CD14-positive monocyte (primary cell): ENCODE data around the gene GRM4. TPM values are rescaled to one million over a fixed set of nuclear protein-coding genes. Genes with fewer than 3 reads are reported as not detected.
A peak's percentile ranks its signal among the peaks of the same experiment; 100 is the strongest.

Experiments
- DNase-seq, 3 donors: peaks; one replicate each; pipeline ENCODE4 v3.0.0-alpha.2; 2011 to 2022
- H2AFZ ChIP-seq: 2 replicates; pipeline ENCODE4 v1.6.0; 2012; ENCODE audit warnings: mild to moderate bottlenecking, low read depth, low read length, inconsistent platforms; ENCODE audit not compliant: insufficient read depth, poor library complexity, severe bottlenecking
- H3K27ac ChIP-seq, 2 donors: 1 replicate in 1 of 2; 2 replicates in 1 of 2; pipeline ENCODE4 v1.5.1; 2012 to 2013; ENCODE audit warnings: low read length in 2 of 2, control low read depth in 1 of 2, inconsistent platforms in 1 of 2, low read depth in 1 of 2, mild to moderate bottlenecking in 1 of 2
- H3K27me3 ChIP-seq, 2 donors: one replicate each; pipeline versions ENCODE4 v1.6.0 to v1.6.1; 2011 to 2013; ENCODE audit warnings: low read length in 2 of 2; ENCODE audit not compliant: control insufficient read depth in 2 of 2, insufficient read depth in 2 of 2
- H3K36me3 ChIP-seq, 2 donors: replicated peaks in 1 of 2; 1 replicate in 1 of 2; 2 replicates in 1 of 2; pipeline versions ENCODE4 v1.5.1 to v1.6.1; 2012 to 2013; ENCODE audit warnings: low read length in 2 of 2, control low read depth in 1 of 2, inconsistent platforms in 1 of 2, mild to moderate bottlenecking in 1 of 2; ENCODE audit not compliant: insufficient read depth in 2 of 2, control insufficient read depth in 1 of 2
- H3K4me1 ChIP-seq, 2 donors: 1 replicate in 1 of 2; 2 replicates in 1 of 2; pipeline versions ENCODE4 v1.5.1 to v1.6.1; 2012 to 2013; ENCODE audit warnings: low read length in 2 of 2, control low read depth in 1 of 2, inconsistent platforms in 1 of 2, mild to moderate bottlenecking in 1 of 2, moderate library complexity in 1 of 2; ENCODE audit not compliant: insufficient read depth in 2 of 2, control insufficient read depth in 1 of 2
- H3K4me2 ChIP-seq: replicated peaks from 2 replicates; pipeline ENCODE3; 2012; ENCODE audit warnings: low read length, moderate library complexity, mild to moderate bottlenecking; ENCODE audit not compliant: poor library complexity, severe bottlenecking; ENCODE audit errors: extremely low read depth
- H3K4me3 ChIP-seq, 3 experiments: fragments of 200-600 bp in 1 of 3; sonication (generic) in 1 of 3; replicated peaks in 1 of 3; 1 replicate in 2 of 3; 2 replicates in 1 of 3; pipeline ENCODE4 v1.5.1; 2011 to 2013; ENCODE audit warnings: low read length in 3 of 3, mild to moderate bottlenecking in 3 of 3, control low read depth in 2 of 3, low read depth in 2 of 3, inconsistent platforms in 1 of 3, moderate library complexity in 1 of 3
- H3K79me2 ChIP-seq: 2 replicates; pipeline ENCODE4 v1.6.0; 2012; ENCODE audit warnings: mild to moderate bottlenecking, control low read depth, inconsistent platforms, low read length, moderate library complexity; ENCODE audit not compliant: insufficient read depth
- H3K9ac ChIP-seq: 2 replicates; pipeline ENCODE4 v1.6.0; 2017; ENCODE audit warnings: low read length, mild to moderate bottlenecking; ENCODE audit not compliant: insufficient read depth, poor library complexity, severe bottlenecking
- H3K9me3 ChIP-seq, 2 donors: replicated peaks in 1 of 2; 1 replicate in 1 of 2; 2 replicates in 1 of 2; pipeline versions ENCODE4 v1.5.1 to v1.6.1; 2012 to 2013; ENCODE audit warnings: low read length in 2 of 2, control low read depth in 1 of 2; ENCODE audit not compliant: control insufficient read depth in 1 of 2, insufficient read depth in 1 of 2
- H4K20me1 ChIP-seq: 2 replicates; pipeline ENCODE4 v1.6.0; 2012; ENCODE audit warnings: mild to moderate bottlenecking, low read length, control low read depth, moderate library complexity; ENCODE audit not compliant: insufficient read depth
- H3K27ac Mint-ChIP-seq, 7 donors: one replicate each; pipeline ENCODE4 v1.8.0; 2020; ENCODE audit warnings: mild to moderate bottlenecking in 7 of 7, mixed read lengths in 7 of 7, moderate library complexity in 6 of 7, inconsistent platforms in 2 of 7
- H3K27me3 Mint-ChIP-seq, 3 donors: one replicate each; pipeline ENCODE4 v1.8.0; 2021 to 2022; ENCODE audit warnings: low read depth in 3 of 3, mild to moderate bottlenecking in 3 of 3, mixed read lengths in 3 of 3, moderate library complexity in 3 of 3, inconsistent platforms in 1 of 3
- H3K36me3 Mint-ChIP-seq, 2 donors: one replicate each; pipeline ENCODE4 v1.8.0; 2020; ENCODE audit warnings: mixed read lengths in 2 of 2, inconsistent platforms in 1 of 2, mild to moderate bottlenecking in 1 of 2
- H3K4me1 Mint-ChIP-seq: one replicate; pipeline ENCODE4 v1.8.0; 2020; ENCODE audit warnings: mild to moderate bottlenecking, mixed read lengths
- H3K4me3 Mint-ChIP-seq, 2 donors: one replicate each; pipeline ENCODE4 v1.8.0; 2020; ENCODE audit warnings: mild to moderate bottlenecking in 2 of 2, mixed read lengths in 2 of 2, moderate library complexity in 1 of 2
- H3K9me3 Mint-ChIP-seq, 7 donors: one replicate each; pipeline ENCODE4 v1.8.0; 2020 to 2022; ENCODE audit warnings: mixed read lengths in 7 of 7, mild to moderate bottlenecking in 6 of 7, moderate library complexity in 6 of 7, inconsistent platforms in 2 of 7
- CTCF ChIP-seq: fragments of 200-600 bp; IDR thresholded peaks from one replicate; pipeline ENCODE4 v1.8.0; 2022; ENCODE audit warnings: antibody characterized with exemption, mild to moderate bottlenecking
- WGBS: methylation state at CpG from one replicate; pipeline ENCODE4 v1.1.5; 2013; ENCODE audit warnings: missing lambda C conversion rate; ENCODE audit not compliant: insufficient coverage; 5-methylcytosine and 5-hydroxymethylcytosine counted together
- intact Hi-C, 2 donors: fragments of 100-400 bp; cut with micrococcal nuclease; formaldehyde crosslinking; loops; one replicate each; pipeline versions ENCODE4 v1.15.0 to v1.15.1; 2023
- polyA plus RNA-seq, 3 donors: library from polyadenylated mRNA; depleted of rRNA in 1 of 3; unstranded in 2 of 3; stranded (reverse) in 1 of 3; fragments of 300-500 nt in 2 of 3; fragments of >200 nt in 1 of 3; fragmentation: Illumina TruSeq in 2 of 3; gene quantifications; 1 replicate in 2 of 3; 2 replicates in 1 of 3; pipeline ENCODE4 v1.2.3, GENCODE V29; 2012 to 2021

Gene GRM4
- polyA plus RNA-seq, 3 donors, result not detected

- Mint-ChIP-seq H3K9me3 (peaks cover 0 to 5% (median 2%) of the 10 kb centered on the region in 7 donors), H3K4me3 (no peak overlapping the region), H3K27ac (no peak overlapping the region), H3K4me1 (peaks cover 11% of the 10 kb centered on the region), H3K36me3 (no peaks in the 10 kb centered on the region), H3K27me3 (peaks cover 6 to 15% (median 11%) of the 10 kb centered on the region in 3 donors)
- peaks cover 0 to 2% of the 10 kb centered on the region in 2 donors for H3K27me3 ChIP-seq
- H3K4me2 ChIP-seq, result no peak overlapping the region
- no peak overlapping the region for H3K4me3 ChIP-seq
- no peak for TF ChIP-seq CTCF
- intact Hi-C loops, result no loop called here
- no peak overlapping the region for H2AFZ ChIP-seq
- WGBS, result 84% methylated on average over 9 of the region's 11 CpGs
- no peaks in the 10 kb centered on the region for H3K79me2 ChIP-seq
- H3K4me1 ChIP-seq, result peaks cover 0 to 10% of the 10 kb centered on the region in 2 donors
- DNase-seq, result no peak
- no peaks in the 10 kb centered on the region for H3K36me3 ChIP-seq
- no peak overlapping the region for H3K9ac ChIP-seq
- H3K27ac ChIP-seq, result no peak overlapping the region
- H3K9me3 ChIP-seq, result no peaks in the 10 kb centered on the region
- H4K20me1 ChIP-seq, result no peaks in the 10 kb centered on the region
Measured at GRCh38 chr6:33993091-33993490, 152.8 kb downstream of the GRM4 start.

- H3K27me3 ChIP-seq, result peaks cover 0 to 2% of the 10 kb centered on the region in 2 donors
- H3K9ac ChIP-seq, result no peak overlapping the region
- peaks cover 11% of the 10 kb centered on the region for H3K4me1 Mint-ChIP-seq
- peaks cover 0 to 10% of the 10 kb centered on the region in 2 donors for H3K4me1 ChIP-seq
- no peaks in the 10 kb centered on the region for H3K36me3 ChIP-seq
- H3K27ac ChIP-seq, result no peak overlapping the region
- no peak overlapping the region for H3K4me3 ChIP-seq
- H3K27me3 Mint-ChIP-seq, result peaks cover 6 to 15% (median 11%) of the 10 kb centered on the region in 3 donors
- no peak for DNase-seq
- WGBS, result 97% methylated on average over 13 of the region's 13 CpGs
- H3K4me2 ChIP-seq, result no peak overlapping the region
- H3K4me3 Mint-ChIP-seq, result no peak overlapping the region
- H3K36me3 Mint-ChIP-seq, result no peaks in the 10 kb centered on the region
- H3K9me3 ChIP-seq, result no peaks in the 10 kb centered on the region
- H4K20me1 ChIP-seq, result no peaks in the 10 kb centered on the region
- no peak for TF ChIP-seq CTCF
- intact Hi-C loops, result no loop called here
- no peaks in the 10 kb centered on the region for H3K79me2 ChIP-seq
- H3K9me3 Mint-ChIP-seq, result peaks cover 0 to 4% (median under 1%) of the 10 kb centered on the region in 7 donors
- H3K27ac Mint-ChIP-seq, result peak overlapping the region in 1 of 7 donors; percentile 51
- H2AFZ ChIP-seq, result no peak overlapping the region
Measured at GRCh38 chr6:33992191-33992590, 153.7 kb downstream of the GRM4 start.
